GM18519 (cell line): ENCODE data around the gene CDR2L.
"Not testable (repeated sequence)": the region's sequence is repeated elsewhere in the genome, so short reads cannot be mapped to it uniquely, and the experiment has no call there.

Experiments used
- ATAC-seq: cut with Tn5 transposase; IDR thresholded peaks from one replicate; pipeline ENCODE4 v1.9.1; 2021; ENCODE audit warnings: mild to moderate bottlenecking, moderate library complexity; ENCODE audit not compliant: unreplicated experiment, low FRiP score

CDR2L gene

DNA sequence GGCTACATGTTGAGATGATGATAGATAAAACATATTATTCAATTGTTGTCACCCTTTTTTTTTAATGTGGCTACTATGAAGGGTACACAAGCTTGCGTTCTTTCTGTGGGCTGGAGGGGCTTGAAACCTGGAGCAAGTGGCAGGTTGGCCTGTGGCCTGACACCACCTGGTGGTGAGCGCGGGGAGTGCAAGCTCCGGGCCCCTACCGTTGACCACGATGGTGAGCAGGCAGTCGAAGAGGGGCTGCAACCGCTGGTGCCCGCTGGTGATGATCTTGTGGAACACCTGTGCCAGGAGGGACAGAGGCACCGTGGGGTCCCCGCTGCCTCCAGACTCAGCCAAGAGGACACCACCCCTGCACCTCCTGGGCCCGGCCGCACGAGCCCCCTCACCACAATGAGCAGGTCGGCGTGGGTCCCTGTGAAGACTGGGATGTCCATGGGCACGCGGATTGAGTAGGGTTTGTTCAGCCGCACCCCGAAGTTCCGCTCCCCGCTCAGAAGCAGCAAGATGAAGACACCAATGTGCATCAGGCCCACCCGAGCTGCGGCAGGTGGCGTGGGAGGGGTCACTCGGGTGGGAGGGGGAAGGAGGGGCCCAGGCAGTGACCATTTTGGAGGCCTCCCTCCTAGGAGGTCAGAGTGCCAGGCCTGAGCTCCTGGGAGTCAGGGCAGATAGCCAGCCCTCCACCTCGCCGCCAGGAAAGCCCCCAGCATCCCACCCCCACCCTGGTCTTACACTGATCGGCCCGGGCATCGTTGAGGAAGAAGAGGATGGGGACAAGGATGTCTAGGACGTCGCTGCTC is 29.3 kb upstream of the CDR2L start:
- ATAC-seq: no peak

- no peak for ATAC-seq
These were observed 27.5 kb upstream of the CDR2L start for GRCh38 chr17:74959826-74960515.

GRCh38 chr17:74960570-74961342 is 26.7 kb upstream of the CDR2L start:
- ATAC-seq: no peak

- no peak for ATAC-seq
These were observed 25.6 kb upstream of the CDR2L start for GRCh38 chr17:74961657-74962350.

- no peak for ATAC-seq
These were observed 24.6 kb upstream of the CDR2L start for GRCh38 chr17:74962622-74963394.

DNA sequence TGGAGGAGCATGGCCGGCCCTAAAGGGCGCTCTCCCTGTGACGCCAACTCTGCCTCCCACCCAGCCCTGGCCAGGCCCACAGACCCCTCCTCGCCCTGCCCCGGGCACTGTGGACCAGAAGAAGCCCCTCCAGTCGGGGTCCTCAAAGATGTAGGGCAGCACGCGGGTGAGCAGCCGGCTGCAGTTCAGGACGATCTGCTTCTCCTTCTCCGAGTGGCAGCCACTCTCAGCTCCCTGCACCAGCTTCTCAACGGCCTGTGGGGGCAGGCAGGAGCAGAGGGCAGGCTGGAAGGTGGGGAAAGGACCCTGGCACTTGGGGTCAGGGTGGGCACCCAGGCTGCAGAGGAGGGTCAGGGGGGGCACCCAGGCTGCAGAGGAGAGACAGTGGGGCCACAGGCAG is 23.8 kb upstream of the CDR2L start:
- no peak for ATAC-seq

- no peak for ATAC-seq
These were observed 23.1 kb upstream of the CDR2L start for GRCh38 chr17:74964246-74964761.

DNA sequence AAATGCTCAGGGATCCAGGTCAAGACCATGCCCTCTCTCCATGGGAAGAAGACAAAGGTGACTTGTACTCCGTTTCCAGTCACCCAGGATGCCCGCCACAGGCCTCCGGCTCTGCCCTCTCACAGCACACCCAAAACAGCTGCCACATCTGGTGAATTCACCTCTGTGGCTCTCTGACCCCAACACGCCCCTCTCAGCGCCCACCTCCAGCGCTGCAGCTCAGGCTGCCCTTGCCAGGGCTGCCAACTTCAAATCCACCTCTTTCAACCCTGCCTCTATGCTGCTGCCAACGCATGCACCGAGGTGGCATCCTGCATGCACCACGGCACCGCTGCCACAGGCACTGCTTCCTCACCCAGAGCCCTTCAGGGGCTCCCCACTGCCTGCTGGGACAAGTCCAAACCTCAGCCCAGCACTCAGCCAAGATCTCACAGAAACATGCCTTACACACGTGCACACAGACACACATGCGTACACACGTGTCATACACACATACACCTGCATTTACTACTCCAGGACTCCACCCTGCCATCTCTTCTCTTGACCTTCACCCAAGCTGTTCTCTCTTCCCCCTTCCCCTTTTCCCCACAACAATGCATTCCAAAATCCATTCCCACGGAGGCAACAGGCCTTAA is 22.3 kb upstream of the CDR2L start:
- no peak for ATAC-seq

DNA sequence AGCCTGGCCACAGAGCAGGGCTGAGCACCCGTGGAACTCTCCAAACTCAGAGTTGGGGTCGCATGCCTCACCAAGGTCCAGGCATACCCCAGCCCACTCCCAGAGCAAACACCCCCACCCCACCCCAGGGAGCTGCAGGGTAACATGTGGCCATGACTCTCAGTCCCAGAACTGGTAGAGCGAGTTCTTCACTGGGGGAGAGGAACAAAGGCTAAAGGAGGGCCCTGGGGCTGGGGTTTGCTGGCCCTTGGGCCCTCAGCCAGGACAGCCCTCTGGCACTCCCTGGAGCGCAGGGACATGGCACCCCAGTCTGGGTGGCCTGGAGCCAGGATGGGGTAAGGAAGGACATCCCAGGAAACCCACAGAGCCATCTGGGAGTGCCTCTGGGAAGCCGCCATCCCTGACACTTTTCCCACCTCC is 19.1 kb upstream of the CDR2L start:
- ATAC-seq: no peak

DNA sequence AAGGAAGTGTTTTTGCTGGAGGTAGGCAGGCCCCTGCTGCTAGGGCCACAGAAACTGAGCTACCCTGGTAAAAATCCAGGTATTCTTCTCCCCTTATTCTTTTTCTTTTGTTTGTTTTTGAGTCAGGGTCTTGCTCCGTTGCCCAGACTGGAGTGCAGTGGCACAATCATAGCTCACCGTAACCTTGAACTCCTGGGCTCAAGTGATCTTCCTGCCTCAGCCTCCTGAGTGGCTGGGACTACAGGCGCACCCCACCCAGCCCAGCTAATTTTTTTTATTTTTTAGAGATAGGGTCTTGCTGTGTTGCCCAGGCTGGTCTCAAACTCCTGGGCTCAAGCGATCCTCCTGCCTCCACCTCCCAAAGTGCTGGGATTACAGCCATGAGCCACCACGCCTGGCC is 17.9 kb upstream of the CDR2L start:
- not testable (repeated sequence) for ATAC-seq

GRCh38 chr17:74970395-74970794 is 17.0 kb upstream of the CDR2L start:
- no peak for ATAC-seq

GRCh38 chr17:74971069-74971841 is 16.2 kb upstream of the CDR2L start:
- no peak for ATAC-seq

DNA sequence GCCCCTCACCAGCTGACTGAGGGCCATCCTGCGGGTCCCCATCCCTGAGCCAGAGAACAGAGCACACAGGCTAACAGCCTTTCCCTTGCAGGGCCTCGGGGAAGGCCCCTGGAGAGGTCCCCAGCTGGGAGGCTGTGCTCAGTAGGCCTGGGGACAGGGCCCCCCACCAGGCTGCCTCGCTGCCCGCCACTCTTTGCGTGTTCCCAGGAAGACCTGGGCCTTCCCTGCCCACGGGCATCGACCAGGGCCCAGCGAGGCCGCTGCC is 15.7 kb upstream of the CDR2L start:
- ATAC-seq: no peak

DNA sequence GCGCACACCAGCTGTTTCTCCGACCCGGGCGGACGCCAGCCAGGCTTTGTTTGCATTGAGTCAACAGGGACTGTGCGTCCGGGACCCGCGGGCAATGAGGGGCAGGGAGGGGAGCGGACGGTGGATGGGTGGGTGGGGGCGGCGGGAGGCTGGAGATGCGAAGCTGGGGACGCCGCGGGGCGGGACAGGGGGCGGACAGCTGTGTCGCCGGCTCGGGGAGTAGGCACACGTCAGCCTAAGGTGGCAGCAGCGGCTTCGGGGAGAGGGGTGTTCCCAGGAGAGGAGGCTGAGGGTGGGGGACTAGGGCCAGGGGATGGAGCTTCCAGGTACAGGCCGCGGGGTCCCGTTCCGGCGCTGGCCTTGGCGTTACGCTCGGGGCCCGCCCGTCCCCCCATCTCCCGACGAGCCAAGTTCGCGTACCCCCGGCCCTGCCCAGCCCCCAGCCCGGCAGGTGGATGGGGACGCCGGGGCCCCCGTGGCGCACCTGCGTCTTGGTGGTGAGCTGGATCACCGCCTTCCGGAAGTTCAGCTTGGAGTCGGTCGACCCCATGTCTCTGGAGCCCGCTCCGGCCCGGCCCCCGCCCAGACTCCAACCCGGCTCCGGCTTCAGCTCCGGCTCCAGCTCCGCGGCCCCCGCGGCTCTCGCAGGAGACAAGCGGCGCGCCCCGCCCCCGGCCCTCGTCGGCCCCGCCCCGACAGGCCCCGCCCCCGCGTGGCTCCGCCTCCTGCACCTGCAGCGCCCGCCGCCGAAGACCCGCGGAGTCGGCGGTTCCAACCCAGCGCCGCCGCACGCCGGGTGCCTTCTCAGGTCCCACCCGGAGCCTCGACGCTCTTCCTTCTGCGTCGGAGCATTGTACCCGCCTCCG is 15.1 kb upstream of the CDR2L start, which contains the start of gene HID1:
TSS of gene HID1 (minus strand) at position 653 of the 866 bp plus-strand sequence. CDS start at position 550, 103 bp downstream.
- ATAC-seq: no peak

DNA sequence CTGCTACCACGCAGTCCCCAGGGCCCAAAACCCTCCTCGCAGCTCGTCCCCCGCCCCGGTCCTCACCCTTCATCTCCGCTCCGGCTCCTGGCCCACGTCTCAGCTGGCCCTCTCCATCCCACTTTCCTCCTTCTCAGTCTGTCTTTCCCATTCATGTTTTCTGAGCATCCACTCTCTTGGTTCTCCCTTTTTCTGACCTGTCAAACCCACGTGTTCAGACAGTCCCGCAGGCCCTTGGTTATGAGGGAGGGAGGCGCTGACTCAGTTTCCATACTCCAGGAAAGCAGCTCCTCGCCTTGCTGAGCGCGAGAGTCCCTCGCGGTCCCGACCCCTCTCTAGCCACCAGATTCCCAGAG is 14.5 kb upstream of the CDR2L start:
- ATAC-seq: no peak

DNA sequence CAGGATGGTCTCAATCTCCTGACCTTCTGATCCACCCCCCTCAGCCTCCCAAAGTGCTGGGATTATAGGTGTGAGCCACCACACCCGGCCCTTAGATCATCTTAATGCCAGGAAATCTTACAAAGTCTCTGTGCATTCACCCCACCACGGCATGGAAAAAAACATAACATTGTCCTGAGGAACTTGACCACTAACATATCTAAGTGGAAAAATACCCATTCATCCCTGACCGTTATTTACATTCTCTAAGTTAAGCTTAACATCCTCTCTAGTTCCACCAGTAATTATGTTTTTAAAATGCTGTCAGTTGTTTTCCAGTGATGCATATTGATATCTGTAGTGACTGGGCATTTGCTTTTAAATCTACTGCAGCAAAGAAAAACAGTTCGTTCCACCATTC is 11.5 kb upstream of the CDR2L start:
- ATAC-seq: no peak

GRCh38 chr17:74977802-74978201 is 9.6 kb upstream of the CDR2L start:
- ATAC-seq: no peak

DNA sequence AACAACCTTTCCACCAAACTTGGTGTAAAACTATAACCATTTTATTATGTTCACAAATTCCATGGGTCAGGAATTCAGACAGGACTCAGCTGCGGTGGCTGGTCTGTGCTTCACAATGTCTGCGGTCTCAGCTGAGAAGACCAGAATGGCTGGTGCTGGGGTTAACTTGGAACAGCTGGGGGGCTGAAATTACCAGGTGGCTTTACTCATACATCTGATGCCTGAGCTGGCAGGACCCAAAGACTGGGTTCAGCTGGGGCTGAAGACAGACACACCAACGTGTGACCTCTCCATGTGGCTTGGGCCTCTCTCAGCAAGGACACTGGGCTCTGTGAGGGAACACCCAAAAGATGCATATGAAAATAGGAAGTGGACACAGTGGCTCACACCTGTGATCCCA is 9.2 kb upstream of the CDR2L start:
- ATAC-seq: no peak
